Stimulated activated CD4-positive, alpha-beta T cell treated with anti-CD3 and anti-CD28 coated beads, Interleukin-2, amount 100 ng/mL, for 4 hours (primary cell): Measurements from ENCODE around the gene JAGN1.
"Not testable (repeated sequence)": the region's sequence is repeated elsewhere in the genome, so short reads cannot be mapped to it uniquely, and the experiment has no call there.

ENCODE experiments used
- DNase-seq: peaks from one replicate; pipeline ENCODE4 v3.0.0-alpha.2; 2020; ENCODE audit warnings: low read depth

JAGN1 gene

DNA sequence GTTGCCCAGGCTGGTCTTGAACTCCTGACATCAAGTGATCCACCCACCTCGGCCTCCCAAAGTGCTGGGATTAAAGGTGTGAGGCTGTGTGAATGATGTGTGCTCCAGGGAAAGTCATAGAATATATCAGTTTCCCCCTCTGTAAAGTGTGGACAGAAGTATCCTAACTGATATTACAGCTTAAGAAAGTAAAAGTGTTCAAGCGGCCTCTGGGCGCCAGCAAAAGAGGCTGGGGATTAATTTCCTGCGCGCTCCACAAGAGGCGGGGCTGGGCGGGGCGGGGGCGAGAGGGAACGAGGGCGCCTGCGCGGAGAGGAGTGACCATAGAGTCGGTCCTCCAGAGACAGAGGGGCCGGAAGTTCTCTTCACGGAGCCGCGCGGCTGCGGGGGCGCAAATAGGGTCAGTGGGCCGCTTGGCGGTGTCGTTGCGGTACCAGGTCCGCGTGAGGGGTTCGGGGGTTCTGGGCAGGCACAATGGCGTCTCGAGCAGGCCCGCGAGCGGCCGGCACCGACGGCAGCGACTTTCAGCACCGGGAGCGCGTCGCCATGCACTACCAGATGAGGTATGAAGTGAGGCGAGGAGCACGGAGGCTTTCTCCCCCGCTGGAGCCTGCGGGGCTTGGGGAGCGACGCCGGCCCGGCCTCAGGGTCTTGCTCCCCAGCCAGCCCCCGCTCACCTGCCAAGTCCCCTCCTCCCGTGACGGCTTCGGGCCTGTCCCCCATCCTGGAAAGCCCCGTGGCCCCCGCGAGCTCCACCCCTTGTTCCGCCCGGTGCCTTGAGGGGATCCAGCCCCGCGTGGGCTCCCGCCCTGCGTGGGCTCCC is at the start of gene JAGN1:
TSS of gene JAGN1 (plus strand) at position 362 of the 823 bp plus-strand sequence. CDS start at position 475, 113 bp downstream.
- DNase-seq: peak; percentile 92

DNA sequence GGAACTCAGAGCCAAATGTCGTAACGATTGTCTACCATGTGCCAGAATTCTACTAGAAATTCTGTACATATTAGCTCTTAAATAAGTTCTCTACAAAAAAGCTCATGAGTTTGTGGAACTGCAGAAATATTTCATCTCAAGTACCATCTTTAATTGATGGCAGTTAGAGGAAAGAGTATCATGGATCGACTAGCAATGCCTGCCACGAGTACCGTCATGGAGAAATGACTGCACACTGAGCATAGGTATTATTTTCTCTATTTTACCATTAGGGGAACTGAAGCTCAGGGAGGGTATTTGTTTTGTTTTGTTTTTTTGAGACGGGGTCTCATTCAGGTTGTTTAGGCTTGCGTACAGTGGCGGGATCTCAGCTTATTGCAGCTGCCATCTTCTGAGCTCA is 49.4 kb upstream of the JAGN1 start:
- DNase-seq: no peak

DNA sequence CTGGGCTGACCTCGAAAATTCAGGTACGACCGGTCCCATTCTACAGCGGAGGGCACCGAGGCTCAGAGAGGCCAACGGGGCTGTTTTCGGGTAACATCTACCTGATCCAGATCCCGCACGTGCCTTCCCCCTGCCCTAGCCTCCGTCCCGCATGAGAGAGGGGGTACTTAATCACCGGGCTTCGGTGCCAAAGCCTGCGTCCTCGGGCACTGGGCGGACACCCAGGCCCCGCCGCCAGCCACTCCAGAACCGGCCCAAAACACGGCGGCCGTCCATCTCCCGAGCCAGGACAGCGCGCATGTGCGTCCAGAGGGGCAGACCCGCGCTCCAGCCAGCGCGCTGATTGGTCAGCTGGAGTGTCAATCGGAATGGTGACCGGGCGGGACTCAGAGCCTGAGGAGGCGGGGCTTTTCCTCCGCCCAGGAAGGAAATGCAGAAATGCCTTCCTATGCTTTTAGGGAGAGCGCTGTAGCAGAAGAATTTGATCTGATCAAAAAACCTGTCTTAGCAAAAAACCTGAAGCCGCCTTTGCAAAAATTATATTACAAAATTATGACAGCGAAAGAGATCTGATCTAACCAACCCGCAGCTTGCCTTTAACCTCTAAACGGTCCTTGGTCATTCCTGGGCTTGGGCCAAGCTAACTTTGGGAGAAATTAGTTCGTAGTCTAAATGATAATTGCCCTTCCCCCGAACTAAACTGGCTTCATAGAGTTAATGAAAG is 46.5 kb upstream of the JAGN1 start, which contains the start of gene RPUSD3:
TSS of gene RPUSD3 (minus strand) at position 294 of the 724 bp plus-strand sequence. CDS start at position 276, 18 bp downstream.
- peak; percentile 93 for DNase-seq

DNA sequence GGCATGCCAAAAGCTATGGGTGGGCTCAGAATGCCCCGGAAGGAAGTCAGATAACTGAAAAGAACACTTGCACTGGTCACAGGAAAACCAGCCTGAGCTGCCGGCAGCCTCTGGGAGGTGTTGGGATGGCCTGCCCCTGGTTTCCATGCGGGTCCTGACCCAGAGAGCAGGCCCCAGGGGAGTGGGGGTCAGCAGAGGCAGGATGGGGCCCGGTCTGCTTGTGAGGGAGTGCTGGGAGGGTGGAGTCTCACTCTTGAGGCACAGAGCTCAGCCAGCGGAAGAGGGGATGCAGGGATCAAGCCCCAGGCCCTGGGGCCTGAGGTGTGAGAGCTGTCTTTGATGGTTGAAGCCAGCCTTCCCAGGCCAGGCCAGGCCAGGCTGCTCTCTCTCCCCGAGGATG is 44.2 kb upstream of the JAGN1 start:
- no peak for DNase-seq

DNA sequence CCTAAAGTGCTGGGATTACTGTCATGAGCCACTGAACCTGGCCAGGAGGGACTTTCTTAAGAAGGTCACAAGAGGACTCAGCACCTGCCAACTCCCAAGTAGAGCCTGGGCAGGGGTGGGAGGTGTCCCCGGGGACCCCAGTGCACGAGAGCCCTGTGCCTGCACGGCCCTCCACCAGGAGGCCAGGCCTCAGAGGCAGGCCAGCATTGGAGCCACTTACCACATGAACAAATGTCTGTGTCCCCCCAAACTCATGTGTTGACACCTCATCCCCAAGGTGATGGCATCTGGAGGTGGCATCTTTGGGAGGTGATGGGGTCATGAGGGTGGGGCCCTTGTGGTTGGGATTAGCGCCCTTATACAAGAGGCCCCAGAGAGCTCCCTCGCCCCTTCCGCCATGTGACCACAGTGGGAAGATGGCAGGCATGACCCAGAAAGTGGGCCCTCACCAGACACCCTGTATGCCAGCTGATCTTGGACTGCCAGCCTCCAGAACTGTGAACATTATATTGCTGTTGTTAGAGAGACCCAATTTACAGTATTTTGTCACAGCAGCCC is 43.4 kb upstream of the JAGN1 start:
- no peak for DNase-seq

DNA sequence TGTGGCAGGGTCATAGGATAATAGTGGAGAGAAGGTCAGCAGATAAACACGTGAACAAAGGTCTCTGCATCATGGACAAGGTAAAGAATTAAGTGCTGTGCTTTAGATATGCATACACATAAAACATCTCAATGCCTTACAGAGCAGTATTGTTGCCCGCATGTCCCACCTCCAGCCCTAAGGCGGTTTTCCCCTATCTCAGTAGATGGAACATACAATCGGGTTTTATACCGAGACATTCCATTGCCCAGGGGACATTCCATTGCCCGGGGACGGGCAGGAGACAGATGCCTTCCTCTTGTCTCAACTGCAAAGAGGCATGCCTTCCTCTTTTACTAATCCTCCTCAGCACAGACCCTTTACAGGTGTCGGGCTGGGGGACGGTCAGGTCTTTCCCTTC is 42.5 kb upstream of the JAGN1 start:
- DNase-seq: not testable (repeated sequence)

DNA sequence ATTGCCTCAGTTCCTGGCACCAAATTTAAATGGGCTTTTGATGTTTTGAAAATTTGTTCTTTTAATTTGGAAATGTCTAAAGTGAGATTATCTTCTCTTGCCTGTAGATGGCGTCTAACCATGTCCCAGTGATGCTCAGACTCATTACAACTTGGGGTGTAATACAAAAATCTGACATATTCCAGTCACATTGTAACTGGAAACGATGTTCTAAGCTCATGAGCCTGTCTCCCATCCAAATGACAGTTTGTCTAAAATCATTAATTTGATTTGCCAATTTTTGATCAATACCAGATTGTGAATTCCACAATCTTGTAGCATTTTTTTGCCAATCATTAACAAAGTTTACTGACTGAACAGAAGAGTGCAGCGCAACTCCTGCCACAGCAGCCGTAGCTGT is 41.5 kb upstream of the JAGN1 start:
- DNase-seq: not testable (repeated sequence)

DNA sequence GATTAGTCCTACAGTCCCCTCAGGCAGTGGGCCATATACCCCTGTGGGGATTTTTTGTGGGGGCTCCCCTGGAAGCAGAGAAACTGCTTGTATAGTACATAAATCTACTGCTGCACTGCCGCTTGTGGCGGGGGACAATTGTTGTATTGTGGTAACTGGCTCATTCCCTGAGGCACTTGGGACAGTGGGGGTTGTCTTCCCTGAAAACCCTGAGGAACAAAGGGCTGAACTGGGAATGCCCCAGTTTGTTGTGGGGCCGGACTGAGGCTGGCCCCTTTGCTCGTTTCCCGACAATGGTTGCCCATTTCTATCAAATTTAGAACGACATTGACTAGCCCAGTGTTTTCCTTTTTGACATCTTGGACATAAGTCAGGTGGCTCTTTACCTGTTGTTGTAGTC is 39.0 kb upstream of the JAGN1 start:
- not testable (repeated sequence) for DNase-seq

DNA sequence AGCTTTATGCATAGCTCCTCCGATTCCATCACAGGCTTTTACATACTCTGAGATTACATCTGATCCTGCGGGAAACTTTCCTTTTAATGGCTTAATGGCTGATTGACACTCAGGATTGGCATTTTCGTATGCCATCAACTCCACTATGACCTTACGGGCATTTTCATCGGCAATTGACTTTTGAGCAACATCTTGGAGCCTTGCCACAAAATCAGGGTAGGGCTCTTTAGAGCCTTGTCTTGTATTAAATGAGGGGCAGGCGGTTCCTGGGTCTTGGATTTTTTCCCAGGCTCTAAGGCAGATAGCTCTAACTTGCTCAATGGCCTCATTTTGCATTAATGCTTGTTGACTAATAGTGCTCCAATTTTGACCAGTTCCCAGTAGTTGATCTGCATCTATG is 38.5 kb upstream of the JAGN1 start:
- not testable (repeated sequence) for DNase-seq

DNA sequence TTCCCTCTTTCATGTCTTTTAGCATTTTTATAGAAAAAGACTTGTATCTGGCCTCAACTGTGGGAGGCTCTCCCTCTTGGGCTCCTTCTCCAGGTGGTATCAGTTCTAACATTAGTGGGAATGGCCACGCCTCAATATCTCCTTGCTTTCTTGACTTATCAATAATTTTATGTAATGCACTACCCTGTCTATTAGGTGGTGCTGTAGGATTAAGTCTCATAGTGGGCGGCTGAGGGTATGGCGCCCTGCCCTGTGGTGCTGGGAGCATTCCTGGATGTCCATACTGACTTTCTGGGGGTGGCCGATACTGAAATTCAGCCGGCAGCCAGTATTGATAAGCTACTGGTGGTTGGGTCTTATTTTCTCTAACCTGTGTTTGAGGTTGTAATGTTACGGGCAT is 37.9 kb upstream of the JAGN1 start:
- DNase-seq: no peak

DNA sequence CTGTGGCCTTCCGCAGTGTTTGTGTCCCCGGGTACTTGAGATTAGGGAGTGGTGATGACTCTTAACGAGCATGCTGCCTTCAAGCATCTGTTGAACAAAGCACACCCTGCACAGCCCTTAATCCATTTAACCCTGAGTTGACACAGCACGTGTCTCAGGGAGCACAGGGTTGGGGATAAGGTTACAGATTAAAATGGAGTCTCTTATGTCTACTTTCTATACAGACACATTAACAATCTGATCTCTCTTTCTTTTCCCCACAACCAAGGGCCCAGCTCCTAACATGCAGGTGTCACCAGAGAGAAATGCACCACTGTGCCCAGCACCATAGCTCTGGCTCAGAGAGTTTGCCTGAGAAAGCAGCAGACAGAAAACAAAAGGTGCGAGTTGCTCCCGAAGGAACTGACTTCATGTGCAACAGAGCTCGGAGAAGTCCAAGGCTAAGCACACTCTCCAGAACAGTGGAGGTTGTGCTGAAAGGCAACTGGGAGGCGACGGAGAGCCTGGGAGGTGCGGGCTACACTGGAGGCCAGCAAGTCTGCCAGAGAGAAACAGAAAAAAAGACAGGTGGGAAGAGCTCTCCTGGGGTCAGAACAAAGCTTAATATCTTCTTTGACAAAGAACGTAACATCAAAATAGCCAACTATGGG is 36.0 kb upstream of the JAGN1 start:
- not testable (repeated sequence) for DNase-seq

DNA sequence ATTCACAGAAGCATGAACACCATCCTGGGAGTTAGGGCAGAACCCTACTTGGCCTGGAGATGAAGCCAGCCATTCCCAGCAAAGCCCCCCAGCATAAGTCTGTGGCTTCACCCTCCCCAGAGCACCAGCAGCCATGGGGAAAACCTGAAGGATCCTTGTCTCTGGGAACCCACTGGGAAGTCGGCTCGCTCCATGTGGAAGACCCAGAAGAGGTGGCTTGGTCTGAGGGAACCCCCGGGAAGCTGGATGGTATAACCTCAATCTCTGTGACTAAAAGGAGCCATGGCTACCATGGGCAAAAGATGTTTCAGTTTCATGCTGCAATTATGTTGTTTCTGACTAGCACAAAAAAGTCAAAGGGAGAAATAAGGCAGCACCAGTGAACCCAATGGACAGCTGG is 34.8 kb upstream of the JAGN1 start:
- no peak for DNase-seq

DNA sequence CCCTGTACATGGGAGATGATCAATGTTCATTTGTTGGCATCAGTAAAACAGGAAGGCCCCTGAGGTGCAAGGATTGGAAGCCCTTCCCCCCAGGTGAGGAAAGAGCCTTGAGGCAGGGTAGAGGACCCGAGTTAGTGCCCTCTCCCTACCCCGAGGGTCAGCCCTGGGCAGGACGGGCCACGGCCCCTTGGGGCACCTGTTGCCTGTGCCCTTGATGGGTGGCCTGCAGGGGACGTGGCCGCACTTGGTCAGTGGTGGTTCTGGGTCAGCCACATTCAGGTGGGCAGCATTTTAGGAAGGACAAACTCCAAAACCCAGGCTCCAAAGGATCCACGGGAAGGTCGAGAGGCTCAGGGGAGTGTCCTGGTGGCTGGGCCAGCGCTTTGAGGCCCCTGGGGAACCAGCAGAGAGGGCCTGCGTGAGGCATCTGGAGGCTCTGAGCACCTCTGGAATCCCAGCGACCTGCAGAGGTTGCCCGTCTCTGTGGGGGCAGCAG is 30.8 kb upstream of the JAGN1 start:
- no peak for DNase-seq

DNA sequence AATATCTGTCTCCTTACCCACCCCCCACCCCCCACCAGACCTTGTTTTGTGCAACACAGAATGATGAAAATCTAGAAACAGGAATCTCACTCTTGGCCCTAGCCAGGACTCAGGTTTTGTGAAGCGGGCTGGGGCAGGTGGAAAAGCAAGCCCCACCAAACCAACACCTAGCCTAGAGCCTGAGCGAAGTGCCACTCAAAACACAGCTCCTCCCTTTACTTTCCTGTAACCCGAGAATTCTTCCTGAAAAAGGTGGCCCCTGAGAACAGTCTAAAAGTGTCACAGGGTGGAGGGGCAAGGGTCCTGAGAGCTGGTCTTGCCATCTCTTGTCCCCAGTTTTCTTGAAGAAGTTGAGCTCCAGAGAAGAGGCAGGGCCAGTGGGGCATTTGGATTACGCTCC is 29.2 kb upstream of the JAGN1 start:
- DNase-seq: no peak

DNA sequence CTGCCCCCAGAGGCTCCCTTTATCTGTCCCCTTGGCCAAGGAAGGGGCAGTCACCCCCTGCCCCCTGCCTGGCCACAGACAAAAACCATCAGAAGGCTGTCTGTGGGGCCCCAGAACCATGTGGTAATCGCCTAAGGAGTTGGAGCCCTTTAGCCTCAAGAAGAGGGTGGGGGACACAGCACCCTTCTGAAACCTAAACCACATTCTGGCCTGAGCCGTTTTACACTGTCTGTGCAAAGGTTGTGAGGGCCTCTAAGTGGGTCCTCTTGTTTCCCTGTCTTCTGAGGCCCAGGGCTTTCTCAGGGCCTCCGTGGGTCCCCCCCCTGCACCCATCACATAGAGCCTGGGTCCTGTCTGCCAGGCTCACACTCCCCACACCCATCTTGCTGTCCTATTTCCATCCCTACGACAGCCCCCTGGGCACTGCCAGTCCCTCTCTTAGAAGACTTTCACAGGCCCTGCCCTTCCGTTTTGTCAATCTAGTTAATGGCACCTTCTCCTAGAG is 28.7 kb upstream of the JAGN1 start:
- no peak for DNase-seq

DNA sequence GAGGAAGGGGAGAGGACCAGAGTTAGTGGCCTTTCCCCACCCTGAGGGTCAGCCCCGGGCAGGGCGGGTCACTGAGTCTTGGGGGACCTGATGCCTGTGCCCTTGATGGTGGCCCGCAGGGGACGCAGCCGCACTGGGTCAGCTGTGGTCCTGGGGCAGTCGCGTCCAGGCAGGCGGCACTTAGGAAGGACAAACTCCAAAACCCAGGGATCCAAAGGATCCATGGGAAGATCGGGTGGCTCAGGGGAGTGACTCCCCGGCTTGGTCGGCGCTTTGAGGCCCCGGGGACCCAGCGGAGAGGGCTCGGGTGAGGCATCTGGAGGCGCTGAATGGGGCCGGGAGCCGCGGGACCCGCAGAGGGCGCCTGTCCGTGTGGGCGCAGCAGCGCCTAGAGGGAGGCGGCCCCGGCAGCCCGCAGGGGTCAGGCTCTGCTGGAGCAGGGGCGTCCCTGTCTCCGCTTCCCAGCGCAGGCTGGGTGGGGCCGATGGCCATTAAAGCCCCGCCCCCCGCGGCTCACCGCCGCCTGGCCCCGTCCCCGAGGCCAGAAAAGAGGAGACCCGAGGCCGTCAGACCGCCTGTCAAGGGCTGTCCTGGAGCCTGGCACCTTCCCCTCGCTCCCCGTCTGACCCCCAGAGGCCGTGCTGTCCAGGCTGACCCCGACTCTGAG is 27.9 kb upstream of the JAGN1 start:
- DNase-seq: no peak

DNA sequence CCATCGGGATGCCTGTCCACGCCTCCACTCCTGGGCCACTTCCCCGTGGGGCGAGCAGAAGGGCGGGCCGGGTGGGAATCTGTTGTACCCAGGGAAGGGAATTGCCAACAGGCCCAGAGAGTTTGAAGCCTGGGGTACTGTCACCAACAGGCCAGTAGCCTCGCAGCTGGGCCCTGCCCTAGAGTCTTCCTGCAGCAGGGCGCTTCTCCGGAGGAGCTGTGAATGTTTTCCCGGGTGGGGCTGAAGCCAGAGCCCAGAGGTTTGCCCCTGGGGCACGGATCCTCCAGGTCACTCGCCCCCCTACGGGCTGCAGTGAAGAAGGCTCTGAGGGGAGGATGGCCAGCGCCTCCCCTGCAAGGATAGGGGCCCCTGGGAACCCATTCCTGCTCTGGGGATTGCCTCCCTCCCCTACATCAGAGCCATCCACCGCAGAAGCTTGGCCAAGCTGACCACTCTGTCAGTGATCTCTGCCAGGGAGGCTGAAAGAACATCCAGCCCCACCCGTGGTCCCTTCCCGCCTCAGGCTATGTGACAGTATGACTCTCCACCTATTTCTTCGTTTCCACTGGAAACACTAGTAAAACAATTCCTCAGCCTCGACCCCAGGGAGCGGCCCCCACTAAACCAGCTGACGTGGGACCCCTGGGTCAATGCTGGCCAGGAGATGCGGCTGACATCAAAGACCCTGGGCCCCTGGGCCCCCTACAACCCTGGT is 27.2 kb upstream of the JAGN1 start:
- DNase-seq: no peak

DNA sequence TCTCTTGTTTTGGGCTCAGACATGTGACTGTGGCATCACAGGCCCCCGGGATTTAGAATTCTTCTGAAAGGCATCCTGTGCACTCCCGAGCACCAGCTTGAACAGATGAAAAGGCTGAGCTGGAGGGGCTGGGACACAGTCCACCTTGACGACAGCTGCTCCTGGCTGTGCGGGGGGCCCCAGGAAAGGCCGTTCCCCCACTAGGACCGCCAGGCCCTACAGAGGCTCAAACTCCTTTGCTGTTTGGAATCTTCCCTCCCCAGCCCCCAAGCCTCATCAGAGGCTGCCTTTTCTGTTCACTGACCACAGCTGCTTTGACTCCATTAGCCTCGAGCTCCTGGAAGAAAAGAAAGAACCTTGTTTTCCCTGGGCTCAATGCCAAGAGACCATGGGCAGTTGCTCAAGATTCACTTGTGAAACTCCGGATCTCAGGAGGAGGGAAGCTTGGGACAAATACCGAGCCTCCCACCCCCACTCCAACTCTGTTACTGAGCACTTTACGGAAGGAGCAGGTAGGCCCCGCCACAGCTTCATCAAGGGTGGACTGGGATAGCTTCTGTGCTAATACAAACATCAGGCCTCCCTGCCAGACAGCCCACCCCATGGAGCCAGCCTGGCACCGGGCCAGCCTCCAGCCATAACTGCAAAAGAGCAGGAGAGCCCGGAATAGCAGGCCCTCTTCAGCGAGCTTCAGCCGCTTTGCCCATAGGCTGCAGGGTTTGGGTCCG is 26.0 kb upstream of the JAGN1 start:
- DNase-seq: no peak

DNA sequence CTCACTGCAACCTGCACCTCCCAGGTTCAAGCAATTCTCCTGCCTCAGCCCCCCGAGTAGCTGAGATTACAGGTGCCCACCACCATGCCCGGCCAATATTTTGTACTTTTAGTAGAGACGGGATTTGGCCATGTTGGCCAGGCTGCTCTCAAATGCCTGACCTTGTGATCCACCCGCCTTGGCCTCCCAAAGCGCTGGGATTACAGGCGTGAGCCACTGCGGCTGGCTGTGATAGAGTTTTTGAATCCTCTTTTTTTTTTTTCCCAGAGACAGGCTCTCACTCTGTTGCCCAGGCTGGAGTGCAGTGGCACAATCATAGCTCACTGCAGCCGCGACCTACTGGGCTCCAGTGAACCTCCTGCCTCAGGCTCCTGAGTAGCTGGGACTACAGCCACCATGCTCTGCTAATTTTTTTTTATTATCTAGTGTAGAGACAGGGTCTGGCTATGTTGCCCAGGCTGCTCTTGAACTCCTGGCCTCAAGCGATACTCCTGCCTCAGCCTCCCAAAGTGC is 25.2 kb upstream of the JAGN1 start:
- DNase-seq: not testable (repeated sequence)

DNA sequence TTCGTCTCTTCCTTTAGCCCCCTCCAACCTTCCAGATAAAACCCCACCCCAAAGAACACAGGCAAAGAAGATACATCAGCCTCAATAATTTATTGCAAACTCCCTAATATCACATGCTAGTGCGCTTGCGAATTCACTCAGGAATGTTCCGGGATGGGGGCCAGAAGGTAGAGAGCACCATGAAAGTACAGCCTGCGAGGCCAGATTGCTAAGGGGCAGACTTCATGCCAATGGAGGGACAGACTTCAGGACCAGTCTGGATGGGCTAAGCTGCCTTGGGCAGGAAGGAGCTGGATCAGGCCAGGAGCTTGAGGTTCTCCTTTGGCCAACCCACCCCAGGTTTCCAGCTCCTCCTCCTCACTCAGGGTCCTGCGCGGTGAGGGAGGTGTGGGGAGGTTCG is 23.8 kb upstream of the JAGN1 start:
- DNase-seq: no peak
